T-helper 1 cell treated with Interleukin-12 subunit alpha and Interleukin-12 subunit beta and Interleukin-4 antibody, amounts not matched to agents 30 μg/mL and 1 μg/mL, for 36 hours (primary cell): ENCODE measurements around the gene NF1.
"Not testable (repeated sequence)": the region's sequence is repeated elsewhere in the genome, so short reads cannot be mapped to it uniquely, and the experiment has no call there.

ENCODE experiments used
- H3K27ac Mint-ChIP-seq: one replicate; pipeline ENCODE4 v1.8.0; 2021; ENCODE audit warnings: mild to moderate bottlenecking, mixed read lengths
- H3K27me3 Mint-ChIP-seq: one replicate; pipeline ENCODE4 v1.8.0; 2021; ENCODE audit warnings: low read depth, mixed read lengths
- H3K36me3 Mint-ChIP-seq: one replicate; pipeline ENCODE4 v1.8.0; 2021; ENCODE audit warnings: low read depth, mixed read lengths
- H3K4me1 Mint-ChIP-seq: one replicate; pipeline ENCODE4 v1.8.0; 2021; ENCODE audit warnings: low read depth, mixed read lengths
- H3K4me3 Mint-ChIP-seq: one replicate; pipeline ENCODE4 v1.8.0; 2021; ENCODE audit warnings: mild to moderate bottlenecking, moderate library complexity, mixed read lengths
- H3K9me3 Mint-ChIP-seq: one replicate; pipeline ENCODE4 v1.8.0; 2021; ENCODE audit warnings: mixed read lengths

Gene NF1

DNA sequence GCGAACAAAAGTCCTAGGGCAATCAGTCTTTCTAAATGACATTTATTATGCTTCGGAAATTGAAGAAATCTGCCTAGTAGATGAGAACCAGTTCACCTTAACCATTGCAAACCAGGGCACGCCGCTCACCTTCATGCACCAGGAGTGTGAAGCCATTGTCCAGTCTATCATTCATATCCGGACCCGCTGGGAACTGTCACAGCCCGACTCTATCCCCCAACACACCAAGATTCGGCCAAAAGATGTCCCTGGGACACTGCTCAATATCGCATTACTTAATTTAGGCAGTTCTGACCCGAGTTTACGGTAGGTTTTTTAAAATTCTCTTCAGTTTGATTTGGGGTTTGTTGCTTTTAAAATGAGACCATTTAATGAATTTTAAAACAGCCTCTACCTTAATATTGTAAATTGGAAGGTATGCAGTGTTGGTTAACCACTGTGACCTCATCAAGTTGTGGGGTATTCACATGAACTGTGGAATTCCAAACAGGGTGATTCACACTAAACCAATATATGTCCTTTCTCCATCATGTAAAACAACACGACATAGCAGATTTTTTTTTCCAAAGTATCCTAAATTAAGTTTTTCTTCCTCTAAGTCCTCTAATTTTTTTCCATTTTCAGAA is 232.9 kb downstream of the NF1 start:
- Mint-ChIP-seq H3K27ac (no peak overlapping the region), H3K27me3 (no peaks in the 10 kb centered on the region), H3K4me1 (peaks cover 11% of the 10 kb centered on the region), H3K9me3 (no peaks in the 10 kb centered on the region), H3K36me3 (peaks cover 14% of the 10 kb centered on the region), H3K4me3 (no peak overlapping the region)

DNA sequence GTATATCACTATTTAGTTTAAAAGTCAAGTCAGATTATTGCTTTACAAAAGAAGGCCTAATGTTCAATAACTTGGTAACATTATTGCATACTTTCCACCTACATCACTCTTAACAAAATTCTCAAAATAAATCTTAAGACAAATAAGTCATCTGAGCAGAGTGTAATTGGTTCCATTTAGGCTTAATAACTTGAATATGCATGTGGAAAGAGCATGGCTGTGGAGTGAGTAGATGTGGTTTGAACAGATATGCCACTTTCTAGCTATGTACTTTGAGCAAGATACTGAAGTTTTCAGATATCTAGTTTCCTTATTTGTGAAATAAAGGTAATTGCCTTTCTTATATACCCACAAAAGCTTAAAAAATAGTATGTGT is 233.4 kb downstream of the NF1 start:
- no peaks in the 10 kb centered on the region for H3K9me3 Mint-ChIP-seq
- no peak overlapping the region for H3K4me3 Mint-ChIP-seq
- peaks cover 9% of the 10 kb centered on the region for H3K4me1 Mint-ChIP-seq
- no peaks in the 10 kb centered on the region for H3K27me3 Mint-ChIP-seq
- peaks cover 14% of the 10 kb centered on the region for H3K36me3 Mint-ChIP-seq
- no peak overlapping the region for H3K27ac Mint-ChIP-seq

- Mint-ChIP-seq H3K4me1 (peaks cover 4% of the 10 kb centered on the region), H3K27ac (no peak overlapping the region), H3K9me3 (no peaks in the 10 kb centered on the region), H3K27me3 (no peaks in the 10 kb centered on the region), H3K4me3 (no peak overlapping the region), H3K36me3 (peaks cover 11% of the 10 kb centered on the region)
These were observed 234.4 kb downstream of the NF1 start for GRCh38 chr17:31329221-31329620.

DNA sequence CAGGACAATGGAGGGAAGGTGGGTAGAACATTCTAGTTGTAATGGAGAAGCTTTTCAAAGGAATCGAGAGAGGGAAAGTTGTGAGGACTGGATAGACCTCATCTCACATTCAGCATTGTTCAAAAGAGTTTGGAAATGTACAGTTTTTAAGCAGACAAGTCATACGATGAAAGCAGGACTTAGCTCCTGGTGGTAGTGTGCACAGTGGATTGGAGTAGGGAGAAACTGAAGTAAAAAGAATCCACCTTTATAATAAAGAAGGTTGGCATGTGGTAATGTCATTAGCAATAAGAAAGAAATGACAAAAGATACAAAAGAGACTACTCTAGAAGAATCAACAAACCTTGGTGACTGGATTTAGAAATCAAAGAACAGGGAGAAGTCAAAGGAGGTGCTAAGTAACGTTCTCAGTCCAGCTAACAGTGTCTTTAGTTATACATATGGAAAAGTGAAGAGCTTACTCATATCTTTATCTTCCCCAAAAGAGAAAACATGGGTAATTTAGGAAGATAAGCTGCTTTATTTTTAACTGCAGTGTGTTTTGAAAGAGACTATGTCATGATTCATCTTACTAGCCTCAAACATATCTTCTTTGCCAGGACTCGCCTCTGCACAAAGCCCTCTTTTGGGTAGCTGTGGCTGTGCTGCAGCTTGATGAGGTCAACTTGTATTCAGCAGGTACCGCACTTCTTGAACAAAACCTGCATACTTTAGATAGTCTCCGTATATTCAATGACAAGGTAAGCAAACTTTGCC is 245.3 kb downstream of the NF1 start:
- Mint-ChIP-seq H3K4me3 (no peak overlapping the region), H3K9me3 (no peaks in the 10 kb centered on the region), H3K27me3 (no peaks in the 10 kb centered on the region), H3K27ac (no peak overlapping the region), H3K4me1 (peaks cover 2% of the 10 kb centered on the region), H3K36me3 (peaks cover 10% of the 10 kb centered on the region)

DNA sequence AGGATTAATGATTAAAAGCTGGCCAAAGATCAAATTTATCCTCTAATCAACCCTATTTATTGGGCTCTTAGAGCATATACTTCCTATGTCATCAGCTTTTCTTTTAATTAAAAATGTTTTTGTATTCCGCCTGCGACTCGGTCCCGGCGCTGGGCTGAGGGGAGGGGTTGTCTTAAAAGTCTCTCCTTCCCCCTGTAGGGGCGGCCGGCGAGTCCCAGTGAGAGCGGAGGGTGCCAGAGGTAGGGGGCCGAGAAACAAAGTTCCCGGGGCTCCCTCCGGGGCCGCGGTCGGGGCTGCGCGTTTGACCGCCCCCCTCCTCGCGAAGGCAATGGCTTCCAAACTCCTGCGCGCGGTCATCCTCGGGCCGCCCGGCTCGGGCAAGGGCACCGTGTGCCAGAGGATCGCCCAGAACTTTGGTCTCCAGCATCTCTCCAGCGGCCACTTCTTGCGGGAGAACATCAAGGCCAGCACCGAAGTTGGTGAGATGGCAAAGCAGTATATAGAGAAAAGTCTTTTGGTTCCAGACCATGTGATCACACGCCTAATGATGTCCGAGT is 250.5 kb downstream of the NF1 start:
- H3K9me3 Mint-ChIP-seq, H3K27ac Mint-ChIP-seq, H3K4me3 Mint-ChIP-seq, H3K27me3 Mint-ChIP-seq, H3K4me1 Mint-ChIP-seq: not testable (repeated sequence)
- H3K36me3 Mint-ChIP-seq, result peaks cover 13% of the 10 kb centered on the region

- no peak overlapping the region for H3K4me3 Mint-ChIP-seq
These were observed 254.7 kb downstream of the NF1 start for GRCh38 chr17:31349454-31349853.

DNA sequence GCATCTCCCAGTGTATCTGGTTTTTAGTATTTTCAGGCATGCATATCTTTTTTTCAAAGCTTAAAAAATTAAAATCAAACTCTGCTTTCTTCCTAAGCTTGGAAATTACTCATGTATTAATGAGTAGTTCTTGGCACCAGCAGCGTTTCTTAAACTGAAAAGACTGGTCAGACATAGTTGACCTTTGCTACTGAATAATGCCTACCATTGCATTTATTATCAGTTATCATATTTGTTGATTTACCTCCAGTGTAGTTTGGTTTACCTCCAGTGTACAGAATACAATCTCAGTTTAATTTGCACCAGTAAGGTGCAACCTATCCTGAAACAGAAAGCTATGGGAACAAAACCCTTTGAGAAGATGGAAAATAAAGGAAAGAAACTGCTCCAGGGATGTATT is 261.2 kb downstream of the NF1 start:
- no peak overlapping the region for H3K4me3 Mint-ChIP-seq
- no peak overlapping the region for H3K27ac Mint-ChIP-seq
- H3K4me1 Mint-ChIP-seq, result no peaks in the 10 kb centered on the region
- no peaks in the 10 kb centered on the region for H3K27me3 Mint-ChIP-seq
- no peaks in the 10 kb centered on the region for H3K9me3 Mint-ChIP-seq
- H3K36me3 Mint-ChIP-seq, result peaks cover 16% of the 10 kb centered on the region

More at GRCh38 chr17:31349454-31349853, 254.7 kb downstream of the NF1 start:
- Mint-ChIP-seq H3K36me3 (peaks cover 13% of the 10 kb centered on the region), H3K9me3 (no peaks in the 10 kb centered on the region), H3K27me3 (no peaks in the 10 kb centered on the region), H3K27ac (no peak overlapping the region), H3K4me1 (no peaks in the 10 kb centered on the region)

DNA sequence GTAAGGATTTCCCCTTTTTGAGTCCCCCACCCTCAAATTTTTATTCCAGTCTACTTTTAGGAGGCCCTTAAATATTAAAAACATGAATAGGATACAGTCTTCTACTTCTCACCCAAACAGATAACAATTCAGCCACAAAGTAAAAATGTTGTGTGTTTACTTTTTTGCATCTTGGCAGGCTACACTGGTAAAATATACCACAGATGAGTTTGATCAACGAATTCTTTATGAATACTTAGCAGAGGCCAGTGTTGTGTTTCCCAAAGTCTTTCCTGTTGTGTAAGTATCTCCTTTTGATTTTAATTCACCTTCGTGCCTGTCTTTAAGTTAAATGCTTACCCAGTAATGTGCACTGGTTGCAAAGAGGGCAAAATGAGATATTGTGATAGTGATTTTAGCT is 262.3 kb downstream of the NF1 start:
- no peaks in the 10 kb centered on the region for H3K9me3 Mint-ChIP-seq
- H3K36me3 Mint-ChIP-seq, result peaks cover 18% of the 10 kb centered on the region
- no peaks in the 10 kb centered on the region for H3K27me3 Mint-ChIP-seq
- H3K4me3 Mint-ChIP-seq, result no peak overlapping the region
- H3K4me1 Mint-ChIP-seq, result no peaks in the 10 kb centered on the region
- H3K27ac Mint-ChIP-seq, result no peak overlapping the region

GRCh38 chr17:31357839-31358394 is 263.1 kb downstream of the NF1 start:
- H3K9me3 Mint-ChIP-seq, result no peaks in the 10 kb centered on the region
- no peaks in the 10 kb centered on the region for H3K27me3 Mint-ChIP-seq
- H3K4me1 Mint-ChIP-seq, result peaks cover under 1% of the 10 kb centered on the region
- no peak overlapping the region for H3K4me3 Mint-ChIP-seq
- H3K36me3 Mint-ChIP-seq, result peaks cover 22% of the 10 kb centered on the region
- no peak overlapping the region for H3K27ac Mint-ChIP-seq

- H3K36me3 Mint-ChIP-seq, result peaks cover 11% of the 10 kb centered on the region
- no peaks in the 10 kb centered on the region for H3K27me3 Mint-ChIP-seq
- H3K4me3 Mint-ChIP-seq, result no peak overlapping the region
- no peaks in the 10 kb centered on the region for H3K9me3 Mint-ChIP-seq
- H3K27ac Mint-ChIP-seq, result no peak overlapping the region
- peaks cover 3% of the 10 kb centered on the region for H3K4me1 Mint-ChIP-seq
These were observed 269.2 kb downstream of the NF1 start for GRCh38 chr17:31364012-31364411.

- Mint-ChIP-seq H3K36me3 (peaks cover 9% of the 10 kb centered on the region), H3K4me1 (peaks cover 3% of the 10 kb centered on the region), H3K27ac (no peak overlapping the region), H3K9me3 (no peaks in the 10 kb centered on the region), H3K4me3 (no peak overlapping the region), H3K27me3 (no peaks in the 10 kb centered on the region)
These were observed 271.3 kb downstream of the NF1 start for GRCh38 chr17:31366088-31366487.

- Mint-ChIP-seq H3K27ac (no peak overlapping the region), H3K9me3 (no peaks in the 10 kb centered on the region), H3K36me3 (peaks cover 5% of the 10 kb centered on the region), H3K4me1 (peaks cover 9% of the 10 kb centered on the region), H3K4me3 (no peak overlapping the region), H3K27me3 (no peaks in the 10 kb centered on the region)
These were observed 274.5 kb downstream of the NF1 start for GRCh38 chr17:31369266-31369665.

DNA sequence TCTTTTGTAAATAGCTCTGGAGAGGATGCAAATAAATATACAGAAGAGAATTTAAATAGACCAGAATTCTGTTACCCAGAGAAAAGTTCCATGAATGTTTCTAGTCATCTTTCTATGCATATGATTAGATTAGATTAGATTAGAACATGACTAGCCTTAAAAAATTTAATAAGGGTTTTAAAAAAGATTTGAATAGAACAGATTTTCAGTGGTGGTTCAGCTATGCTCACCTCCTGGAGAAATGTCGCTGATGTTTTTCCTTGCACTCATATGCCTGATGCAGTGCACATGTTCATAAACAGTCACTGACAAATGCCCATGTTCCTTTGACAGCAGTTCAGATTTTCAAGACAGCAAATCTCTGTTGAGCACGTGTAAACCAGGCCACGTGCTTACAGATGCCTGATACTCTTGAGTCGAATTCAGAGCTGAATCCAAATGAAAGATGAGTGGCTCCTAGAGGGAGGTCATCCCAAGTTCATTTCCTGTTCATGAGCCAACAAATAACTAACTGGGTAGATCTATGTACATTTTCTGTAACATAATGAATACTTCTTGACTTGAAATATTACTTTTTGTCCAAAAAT is 276.8 kb downstream of the NF1 start:
- Mint-ChIP-seq H3K4me1 (peaks cover 9% of the 10 kb centered on the region), H3K9me3 (no peaks in the 10 kb centered on the region), H3K27ac (no peak overlapping the region), H3K4me3 (no peak overlapping the region), H3K27me3 (no peaks in the 10 kb centered on the region), H3K36me3 (peaks cover 4% of the 10 kb centered on the region)

DNA sequence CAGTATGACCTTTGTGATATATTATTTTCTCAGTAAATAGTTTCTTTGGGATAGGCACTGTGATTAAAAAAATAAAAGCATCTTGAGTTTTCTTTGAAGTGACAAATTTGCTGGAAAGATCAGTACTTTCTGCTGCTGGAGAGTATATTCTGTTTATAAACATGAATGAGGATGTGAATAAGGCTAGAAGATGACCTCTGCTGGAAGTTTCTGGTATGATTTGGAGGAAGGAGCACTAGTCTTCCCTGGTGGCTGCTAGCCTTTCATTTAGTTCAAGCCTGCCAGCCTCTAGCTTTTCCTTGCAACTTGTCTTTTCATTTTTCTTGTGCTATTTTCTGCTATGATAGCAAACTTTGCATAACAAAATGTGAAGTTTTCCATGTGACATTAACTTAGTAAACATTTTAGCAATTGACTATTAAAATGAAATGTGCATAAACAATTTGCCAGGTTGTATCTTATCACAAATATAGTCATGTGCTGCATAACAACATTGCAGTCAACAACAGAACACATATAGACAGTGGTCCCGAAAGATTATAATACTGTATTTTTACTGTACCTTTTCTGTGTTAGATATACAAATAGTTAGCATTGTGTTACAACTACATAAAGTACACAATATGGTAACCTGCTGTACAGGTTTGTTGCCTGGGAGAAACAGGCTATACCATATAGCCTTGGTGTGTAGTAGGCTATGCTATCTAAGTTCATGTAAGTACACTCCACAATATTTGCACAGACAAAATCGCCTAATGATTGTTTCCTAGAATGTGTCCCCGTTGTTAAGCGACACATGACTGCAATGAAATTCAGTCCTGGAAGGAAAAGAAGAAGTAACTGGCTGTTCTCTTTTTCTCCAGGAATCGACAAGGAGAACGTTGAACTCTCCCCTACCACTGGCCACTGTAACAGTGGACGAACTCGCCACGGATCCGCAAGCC is 278.6 kb downstream of the NF1 start:
- Mint-ChIP-seq H3K36me3 (peaks cover 4% of the 10 kb centered on the region), H3K27me3 (no peaks in the 10 kb centered on the region), H3K4me3 (no peak overlapping the region), H3K9me3 (no peaks in the 10 kb centered on the region), H3K27ac (no peak overlapping the region), H3K4me1 (peaks cover 9% of the 10 kb centered on the region)
